K562 (cell line): ENCODE measurements around the gene DELE1. TPM values are rescaled to one million over a fixed set of nuclear protein-coding genes. Genes with fewer than 3 reads are reported as not detected.

Experiments used
- ATAC-seq: fragments of 200-7000 bp; cut with Tn5 transposase; 3 replicates; pipeline ENCODE4 v1.9.1; 2020; ENCODE audit warnings: moderate library complexity
- BruUV-seq: library from RNA; stranded (reverse); fragments of 400-500 nt; replicated peaks from 2 replicates; lab custom pipeline; 2021; lab: Mats Ljungman, UMichigan
- CTCF ChIA-PET: fragments of 300-600 bp; formaldehyde crosslinking; extraction: SDS; loops from one replicate; lab custom pipeline; 2021; ENCODE audit warnings: low intra/inter-chr PET ratio; lab: Yijun Ruan, JAX
- POLR2A ChIA-PET: fragments of 300-600, 350-650 bp; sonication (Branson Sonifier 250); formaldehyde crosslinking; extraction: SDS; loops from one replicate; lab custom pipeline; 2021; ENCODE audit warnings: antibody characterized with exemption, inconsistent platforms; lab: Yijun Ruan, JAX
- DNase-seq, 4 experiments: peaks; one replicate each; pipeline versions ENCODE4 v3.0.0 to v3.0.0-alpha.2; 2011 to 2018; ENCODE audit warnings: low spot score in 3 of 4, mixed read lengths in 3 of 4; ENCODE audit errors: extremely low read depth in 1 of 4
- FAIRE-seq: peaks from 2 replicates; lab custom pipeline; 2011; peaks lifted over from hg19 to GRCh38; lab: Jason Lieb, UNC
- H2AFZ ChIP-seq: 2 replicates; pipeline ENCODE4 v1.6.0; 2011; ENCODE audit warnings: low read depth, low read length, control low read depth, inconsistent platforms
- H3K27ac ChIP-seq: fragments of 200-600 bp; 3 replicates; pipeline ENCODE4 v1.8.0; 2011; ENCODE audit warnings: low read depth, mild to moderate bottlenecking, control low read depth, inconsistent platforms, low read length, moderate library complexity, mixed read lengths; ENCODE audit errors: extremely low read depth
- H3K27me3 ChIP-seq, 2 experiments: fragments of 300-600 bp in 1 of 2; 2 replicates in 1 of 2; 3 replicates in 1 of 2; pipeline versions ENCODE4 v1.6.0 to v1.8.0; 2011; ENCODE audit warnings: inconsistent platforms in 2 of 2, low read length in 2 of 2, mild to moderate bottlenecking in 1 of 2, mixed read lengths in 1 of 2, moderate library complexity in 1 of 2; ENCODE audit not compliant: control insufficient read depth in 2 of 2, insufficient read depth in 2 of 2
- H3K36me3 ChIP-seq: fragments of 300-600 bp; 3 replicates; pipeline ENCODE4 v1.8.0; 2011; ENCODE audit warnings: mild to moderate bottlenecking, low read length, inconsistent platforms; ENCODE audit not compliant: control insufficient read depth, insufficient read depth
- H3K4me1 ChIP-seq, 2 experiments: fragments of 200-600 bp in 1 of 2; replicated peaks in 1 of 2; 2 replicates in 1 of 2; 3 replicates in 1 of 2; pipeline versions ENCODE4 v1.5.1 to v1.8.0; 2011; ENCODE audit warnings: inconsistent platforms in 2 of 2, low read length in 2 of 2, mild to moderate bottlenecking in 1 of 2, mixed read lengths in 1 of 2, moderate library complexity in 1 of 2; ENCODE audit not compliant: control insufficient read depth in 2 of 2, insufficient read depth in 2 of 2
- H3K4me2 ChIP-seq: 2 replicates; pipeline ENCODE4 v1.6.1; 2011; ENCODE audit warnings: low read length, control low read depth, inconsistent platforms, mixed read lengths; ENCODE audit not compliant: insufficient read depth
- H3K4me3 ChIP-seq: fragments of 200-600 bp; sonication (generic), shearing (Covaris generic); 2 replicates; pipeline ENCODE4 v1.5.1; 2016; ENCODE audit warnings: control low read depth, inconsistent platforms
- H3K79me2 ChIP-seq: fragments of 200-600 bp; 3 replicates; pipeline ENCODE4 v1.8.0; 2011; ENCODE audit warnings: low read length, inconsistent platforms; ENCODE audit not compliant: control insufficient read depth, insufficient read depth
- H3K9ac ChIP-seq, 2 experiments: 2 replicates each; pipeline versions ENCODE4 v1.6.0 to v1.6.1; 2011; ENCODE audit warnings: low read depth in 2 of 2, low read length in 2 of 2, control low read depth in 1 of 2, inconsistent platforms in 1 of 2, mild to moderate bottlenecking in 1 of 2, mixed read lengths in 1 of 2; ENCODE audit not compliant: insufficient read depth in 1 of 2
- H3K9me1 ChIP-seq: one replicate; pipeline ENCODE4 v1.6.0; 2011; ENCODE audit warnings: inconsistent platforms, mild to moderate bottlenecking, low read length, moderate library complexity; ENCODE audit not compliant: control insufficient read depth, insufficient read depth
- H3K9me3 ChIP-seq: replicated peaks from 2 replicates; pipeline ENCODE4 v1.5.1; 2011; ENCODE audit warnings: low read depth, low read length, inconsistent platforms; ENCODE audit not compliant: control insufficient read depth, insufficient read depth
- H4K20me1 ChIP-seq: replicated peaks from 2 replicates; pipeline ENCODE4 v1.6.1; 2011; ENCODE audit warnings: low read length, inconsistent platforms, mixed read lengths; ENCODE audit not compliant: control insufficient read depth, insufficient read depth
- PCBP2 ChIP-seq: fragments of 200-400 bp; formaldehyde crosslinking; IDR thresholded peaks from 2 replicates; pipeline ENCODE4 v1.6.1; 2018; ENCODE audit warnings: low read length, low read depth, mild to moderate bottlenecking, moderate library complexity; ENCODE audit not compliant: poor library complexity, severe bottlenecking
- WGBS: fragments of 100-300 bp; shearing (Covaris generic); methylation state at CpG from one replicate; pipeline ENCODE4 v1.1.6; 2016; ENCODE audit warnings: low coverage, mixed read lengths; ENCODE audit not compliant: insufficient coverage; ENCODE audit errors: missing lambda C conversion rate; 5-methylcytosine and 5-hydroxymethylcytosine counted together
- in situ Hi-C: fragments of 300-500 bp; cut with MboI; formaldehyde crosslinking; loops from 4 replicates; pipeline ENCODE4 v1.15.0; 2018; ENCODE audit warnings: inconsistent platforms, mixed read lengths
- intact Hi-C: fragments of 100-400 bp; cut with micrococcal nuclease; formaldehyde crosslinking; loops from 2 replicates; pipeline ENCODE4 v1.14.2; 2022
- polyA plus RNA-seq, 8 experiments: library from polyadenylated mRNA; depleted of rRNA in 4 of 8; stranded (reverse) in 5 of 8; unstranded in 3 of 8; fragments of >200 nt; fragmentation: Nextera tagmentation in 2 of 8; fragmentation: Illumina TruSeq in 1 of 8; extraction: Ambion mirVana in 2 of 8; extraction: Trizol in 1 of 8; gene quantifications; 2 replicates each; pipeline versions ENCODE4 v1.2.1 to v1.2.3, GENCODE V29; 2011 to 2014; ENCODE audit warnings: inconsistent platforms in 1 of 8, missing spikeins in 1 of 8
- total RNA-seq, 7 experiments: library from RNA; depleted of rRNA in 6 of 7; stranded (reverse); fragments of >200 nt in 6 of 7; fragmentation: Illumina TruSeq in 2 of 7; extraction: Trizol in 2 of 7; gene quantifications; 2 replicates each; pipeline versions ENCODE4 v1.2.1 to v1.2.3, GENCODE V29; 2011 to 2021; ENCODE audit warnings: low replicate concordance in 1 of 7
- TF ChIP-seq, protein P1 (sequence below): sonication (generic); formaldehyde crosslinking; IDR thresholded peaks from 2 replicates; pipeline ENCODE4 v1.9.0; 2022; ENCODE audit warnings: mild to moderate bottlenecking, missing genetic modification reagents

The DELE1 gene
- total and polyA plus RNA-seq, 9 of the 15 experiments (the other 6 are each of a cell fraction or from before 2014, with no cell fraction given) = 16.6 to 74.4 (median 49.8) TPM

DNA sequence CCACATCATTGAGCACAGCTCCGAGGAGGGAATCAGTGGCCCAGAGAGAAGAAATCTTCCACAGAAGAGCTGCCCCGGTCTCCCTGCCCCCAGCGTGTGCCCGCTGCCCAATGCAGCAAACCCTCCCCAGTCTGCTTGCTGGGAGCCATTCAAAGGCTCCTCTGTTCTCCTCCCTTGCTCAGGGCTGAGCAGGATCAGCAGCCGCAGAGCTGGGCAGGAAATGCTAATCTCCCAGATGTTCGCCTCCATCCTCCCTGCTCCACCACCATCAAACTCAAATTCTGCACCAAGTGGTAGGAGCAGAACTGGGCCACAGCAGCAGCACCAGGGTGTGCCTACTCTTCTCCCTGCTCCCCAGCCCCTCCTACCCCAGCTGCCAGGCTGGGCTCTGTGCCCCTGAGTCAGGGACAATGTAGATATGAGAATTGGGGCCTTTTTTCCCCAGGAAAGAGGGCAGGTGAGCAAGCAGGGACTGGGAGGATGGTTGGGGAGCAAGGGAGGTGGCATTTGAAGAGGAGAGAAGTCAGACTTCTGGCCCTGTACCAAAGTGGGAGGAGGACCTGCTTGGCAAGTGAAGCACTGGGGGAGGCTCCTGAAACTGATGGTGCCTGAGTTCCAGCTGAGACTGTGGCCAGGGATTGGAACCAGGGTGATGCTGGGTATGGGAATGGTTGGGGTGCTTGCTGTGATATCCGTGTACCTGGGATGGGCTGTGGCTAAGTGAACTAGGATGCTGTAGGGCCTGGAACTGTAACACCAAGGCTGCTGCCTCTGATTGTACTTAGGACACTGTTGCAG, 43.5 kb upstream of the DELE1 start:
- Histone ChIP-seq H3K9ac (no peak overlapping the region), H2AFZ (no peak overlapping the region)
- TF ChIP-seq, protein P1, sequence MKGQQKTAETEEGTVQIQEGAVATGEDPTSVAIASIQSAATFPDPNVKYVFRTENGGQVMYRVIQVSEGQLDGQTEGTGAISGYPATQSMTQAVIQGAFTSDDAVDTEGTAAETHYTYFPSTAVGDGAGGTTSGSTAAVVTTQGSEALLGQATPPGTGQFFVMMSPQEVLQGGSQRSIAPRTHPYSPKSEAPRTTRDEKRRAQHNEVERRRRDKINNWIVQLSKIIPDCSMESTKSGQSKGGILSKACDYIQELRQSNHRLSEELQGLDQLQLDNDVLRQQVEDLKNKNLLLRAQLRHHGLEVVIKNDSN (CRISPR knock-in tag) = no peak
- TF ChIP-seq PCBP2 = no peak
- TF ChIP-seq, all 486 proteins: peak for 0
- Histone ChIP-seq H3K36me3 (no peaks in the 10 kb centered on the region), H3K4me2 (no peak overlapping the region), H3K27me3 (peaks cover 20 to 63% of the 10 kb centered on the region in 2 experiments), H3K4me1 (peaks cover 35 to 51% of the 10 kb centered on the region in 2 experiments; a peak in 4 of 5 replicates), H3K9me3 (no peaks in the 10 kb centered on the region), H4K20me1 (peaks cover 31% of the 10 kb centered on the region), H3K9me1 (peaks cover 3% of the 10 kb centered on the region), H3K27ac (no peak overlapping the region), H3K4me3 (no peak overlapping the region), H3K79me2 (no peaks in the 10 kb centered on the region)
- intact Hi-C loops (loop anchor here (1.0 to 2.0 kb wide), 5 partner anchors 63 to 215 kb away; no protein-coding TSS in a partner anchor), in situ Hi-C loops (loop anchor here (5.0 kb wide), 2 partner anchors 77 to 173 kb away; partner anchors contain the start of gene PCDH12)
- ChIA-PET CTCF (interaction anchor here (0.9 to 1.9 kb wide), 2 partner anchors 178 to 188 kb away, joined by 4 to 20 read pairs; no protein-coding TSS in a partner anchor), POLR2A (interaction anchor here (0.8 to 1.1 kb wide), 3 partner anchors 11 to 122 kb away, joined by 3 read pairs; no protein-coding TSS in a partner anchor)
- no peak for DNase-seq
- BruUV-seq = no TSS peak
- no peak for ATAC-seq
- FAIRE-seq = no peak
- WGBS = 1% methylated on average over 7 of the region's 7 CpGs
